Liver (tissue), 9 donors: Measurements from ENCODE around the gene SVEP1. TPM values are rescaled to one million over a fixed set of nuclear protein-coding genes. Genes with fewer than 3 reads are reported as not detected.

ENCODE experiments used
- DNase-seq: peaks from one replicate; pipeline ENCODE4 v3.0.0-alpha.2; 2017; ENCODE audit warnings: low spot score
- H3K27ac ChIP-seq, 2 donors: one replicate each; pipeline ENCODE4 v1.7.0; 2013; ENCODE audit warnings: inconsistent platforms in 2 of 2, low read length in 2 of 2, control low read depth in 1 of 2, low read depth in 1 of 2, mild to moderate bottlenecking in 1 of 2
- H3K27me3 ChIP-seq, 4 donors: one replicate each; pipeline versions ENCODE4 v1.6.1 to v1.7.0; 2013; ENCODE audit warnings: low read length in 3 of 4, inconsistent platforms in 1 of 4, mild to moderate bottlenecking in 1 of 4, moderate library complexity in 1 of 4; ENCODE audit not compliant: control insufficient read depth in 4 of 4, insufficient read depth in 4 of 4
- H3K36me3 ChIP-seq, 4 donors: one replicate each; pipeline versions ENCODE4 v1.6.1 to v1.7.0; 2013; ENCODE audit warnings: low read length in 3 of 4, mild to moderate bottlenecking in 3 of 4, low read depth in 1 of 4, moderate library complexity in 1 of 4; ENCODE audit not compliant: control insufficient read depth in 4 of 4, insufficient read depth in 3 of 4
- H3K4me1 ChIP-seq, 4 donors: one replicate each; pipeline versions ENCODE4 v1.6.1 to v1.7.0; 2013; ENCODE audit warnings: low read length in 3 of 4, mild to moderate bottlenecking in 3 of 4, moderate library complexity in 1 of 4; ENCODE audit not compliant: control insufficient read depth in 4 of 4, insufficient read depth in 4 of 4
- H3K4me3 ChIP-seq, 3 donors: one replicate each; pipeline versions ENCODE4 v1.6.1 to v1.7.0; 2013; ENCODE audit warnings: low read length in 3 of 3, control low read depth in 1 of 3, low read depth in 1 of 3, mild to moderate bottlenecking in 1 of 3
- H3K9ac ChIP-seq, 2 donors: one replicate each; pipeline ENCODE4 v1.7.0; 2013; ENCODE audit warnings: low read length in 2 of 2, mild to moderate bottlenecking in 2 of 2, moderate library complexity in 2 of 2, control low read depth in 1 of 2, low read depth in 1 of 2
- H3K9me3 ChIP-seq, 4 donors: one replicate each; pipeline versions ENCODE4 v1.6.1 to v1.7.0; 2013; ENCODE audit warnings: low read length in 3 of 4; ENCODE audit not compliant: control insufficient read depth in 4 of 4
- EGR1 ChIP-seq, 2 donors: IDR thresholded peaks; 2 replicates each; pipeline ENCODE4 v1.6.1; 2016 to 2018; ENCODE audit warnings: antibody characterized with exemption in 2 of 2, low read depth in 2 of 2
- FOXA1 ChIP-seq: IDR thresholded peaks from 2 replicates; pipeline ENCODE4 v1.6.1; 2016; ENCODE audit warnings: antibody characterized with exemption
- FOXA2 ChIP-seq: IDR thresholded peaks from 2 replicates; pipeline ENCODE4 v1.6.1; 2016; ENCODE audit warnings: antibody characterized with exemption
- HNF4A ChIP-seq, 2 donors: conservative IDR thresholded peaks; 2 replicates each; pipeline ENCODE4 v1.6.1; 2016; ENCODE audit warnings: antibody characterized with exemption in 2 of 2, mild to moderate bottlenecking in 2 of 2
- JUND ChIP-seq, 2 donors: IDR thresholded peaks; 2 replicates each; pipeline ENCODE4 v1.6.1; 2016; ENCODE audit warnings: antibody characterized with exemption in 2 of 2
- NR2F2 ChIP-seq: IDR thresholded peaks from 2 replicates; pipeline ENCODE4 v1.6.1; 2016; ENCODE audit warnings: antibody characterized with exemption
- RAD21 ChIP-seq, 2 donors: IDR thresholded peaks; 2 replicates each; pipeline ENCODE4 v1.6.1; 2016; ENCODE audit warnings: antibody characterized with exemption in 2 of 2, mild to moderate bottlenecking in 2 of 2
- RXRA ChIP-seq, 2 donors: IDR thresholded peaks; 2 replicates each; pipeline ENCODE4 v1.6.1; 2017 to 2018; ENCODE audit warnings: antibody characterized with exemption in 2 of 2, mild to moderate bottlenecking in 1 of 2
- SP1 ChIP-seq: IDR thresholded peaks from 2 replicates; pipeline ENCODE4 v1.6.1; 2018; ENCODE audit warnings: antibody characterized with exemption, mild to moderate bottlenecking
- TAF1 ChIP-seq: conservative IDR thresholded peaks from 2 replicates; pipeline ENCODE4 v1.6.1; 2016; ENCODE audit warnings: antibody characterized with exemption, mild to moderate bottlenecking
- YY1 ChIP-seq: IDR thresholded peaks from 2 replicates; pipeline ENCODE4 v1.6.1; 2016; ENCODE audit warnings: antibody characterized with exemption, mild to moderate bottlenecking
- WGBS: extraction: QIAGEN DNeasy Blood & Tissue Kit; methylation state at CpG from one replicate; pipeline ENCODE4 v1.1.7; 2013; 5-methylcytosine and 5-hydroxymethylcytosine counted together
- polyA plus RNA-seq, 2 donors: library from polyadenylated mRNA; stranded (reverse) in 1 of 2; unstranded in 1 of 2; fragments of 200-250 nt in 1 of 2; fragments of >200 nt in 1 of 2; fragmentation: Nextera tagmentation in 1 of 2; extraction: Ambion mirVana in 1 of 2; gene quantifications; one replicate each; pipeline versions ENCODE4 v1.2.1 to v1.2.3, GENCODE V29; 2013 to 2015
- total RNA-seq, 2 donors: library from RNA; depleted of rRNA; stranded (reverse); fragments of >200 nt; gene quantifications; one replicate each; pipeline ENCODE4 v1.2.3, GENCODE V29; 2014
- TF ChIP-seq, protein P1 (sequence below): IDR thresholded peaks from 2 replicates; pipeline ENCODE4 v1.6.1; 2016; ENCODE audit warnings: antibody characterized with exemption
- TF ChIP-seq, protein P2 (sequence below): IDR thresholded peaks from 2 replicates; pipeline ENCODE4 v1.6.1; 2016; ENCODE audit warnings: antibody characterized with exemption, mild to moderate bottlenecking
- TF ChIP-seq, protein P3 (sequence below): IDR thresholded peaks from 2 replicates; pipeline ENCODE4 v1.6.1; 2016; ENCODE audit warnings: antibody characterized with exemption
- TF ChIP-seq, protein P4 (sequence below): fragments of 150-350 bp; IDR thresholded peaks from 2 replicates; pipeline ENCODE4 v1.5.1; 2017; ENCODE audit warnings: improper control_type of control experiment, low read depth, low read length; ENCODE audit not compliant: missing input control
- TF ChIP-seq, protein P5 (sequence below): IDR thresholded peaks from 2 replicates; pipeline ENCODE4 v1.6.1; 2016; ENCODE audit warnings: antibody characterized with exemption
- donor health status: healthy.
- donor health status: healthy.
- donor health status: healthy.
- donor health status: healthy.
- donor health status: healthy.

Gene SVEP1
- total and polyA plus RNA-seq, 4 donors, result 0.58 to 7.5 (median 1.8) TPM

DNA sequence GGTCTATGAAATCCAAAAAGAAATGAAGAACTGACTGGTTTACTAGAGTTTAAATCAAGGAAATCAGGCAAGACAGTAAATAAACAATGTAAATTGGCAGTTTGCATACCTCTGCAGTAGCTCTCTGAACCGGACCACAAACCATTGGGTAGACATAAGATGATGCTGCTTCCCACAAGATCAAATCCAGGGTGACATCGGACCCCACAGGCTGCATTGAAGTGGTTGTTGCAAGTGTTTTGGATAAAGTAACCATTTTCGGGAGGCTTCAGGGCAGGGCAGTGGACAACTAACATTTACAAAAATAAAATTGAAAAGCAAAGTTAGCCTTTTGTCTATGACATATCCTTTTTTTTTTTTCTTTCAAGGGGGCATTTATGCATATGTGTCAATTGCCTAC lies 66.7 kb downstream of the SVEP1 start:
- H3K27me3 ChIP-seq, result no peaks in the 10 kb centered on the region
- WGBS, result 82% methylated on average over 3 of the region's 3 CpGs
- no peaks in the 10 kb centered on the region for H3K4me1 ChIP-seq
- DNase-seq, result no peak
- no peaks in the 10 kb centered on the region for H3K9me3 ChIP-seq
- H3K9ac ChIP-seq, result no peak overlapping the region
- no peak overlapping the region for H3K27ac ChIP-seq
- H3K36me3 ChIP-seq, result no peaks in the 10 kb centered on the region
- no peak overlapping the region for H3K4me3 ChIP-seq
- TF ChIP-seq NR2F2, result no peak
- TF ChIP-seq, protein P1, sequence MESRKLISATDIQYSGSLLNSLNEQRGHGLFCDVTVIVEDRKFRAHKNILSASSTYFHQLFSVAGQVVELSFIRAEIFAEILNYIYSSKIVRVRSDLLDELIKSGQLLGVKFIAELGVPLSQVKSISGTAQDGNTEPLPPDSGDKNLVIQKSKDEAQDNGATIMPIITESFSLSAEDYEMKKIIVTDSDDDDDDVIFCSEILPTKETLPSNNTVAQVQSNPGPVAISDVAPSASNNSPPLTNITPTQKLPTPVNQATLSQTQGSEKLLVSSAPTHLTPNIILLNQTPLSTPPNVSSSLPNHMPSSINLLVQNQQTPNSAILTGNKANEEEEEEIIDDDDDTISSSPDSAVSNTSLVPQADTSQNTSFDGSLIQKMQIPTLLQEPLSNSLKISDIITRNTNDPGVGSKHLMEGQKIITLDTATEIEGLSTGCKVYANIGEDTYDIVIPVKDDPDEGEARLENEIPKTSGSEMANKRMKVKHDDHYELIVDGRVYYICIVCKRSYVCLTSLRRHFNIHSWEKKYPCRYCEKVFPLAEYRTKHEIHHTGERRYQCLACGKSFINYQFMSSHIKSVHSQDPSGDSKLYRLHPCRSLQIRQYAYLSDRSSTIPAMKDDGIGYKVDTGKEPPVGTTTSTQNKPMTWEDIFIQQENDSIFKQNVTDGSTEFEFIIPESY, result no peak
- no peak for TF ChIP-seq FOXA1
- no peak for TF ChIP-seq EGR1 (IDR thresholded peaks at IDR 0.05; ENCODE audit: low read depth in 2 of 2)
- no peak for TF ChIP-seq RAD21 (IDR thresholded peaks at IDR 0.05)
- TF ChIP-seq HNF4A (conservative IDR thresholded peaks at IDR 0.05), result no peak
- TF ChIP-seq, protein P2, sequence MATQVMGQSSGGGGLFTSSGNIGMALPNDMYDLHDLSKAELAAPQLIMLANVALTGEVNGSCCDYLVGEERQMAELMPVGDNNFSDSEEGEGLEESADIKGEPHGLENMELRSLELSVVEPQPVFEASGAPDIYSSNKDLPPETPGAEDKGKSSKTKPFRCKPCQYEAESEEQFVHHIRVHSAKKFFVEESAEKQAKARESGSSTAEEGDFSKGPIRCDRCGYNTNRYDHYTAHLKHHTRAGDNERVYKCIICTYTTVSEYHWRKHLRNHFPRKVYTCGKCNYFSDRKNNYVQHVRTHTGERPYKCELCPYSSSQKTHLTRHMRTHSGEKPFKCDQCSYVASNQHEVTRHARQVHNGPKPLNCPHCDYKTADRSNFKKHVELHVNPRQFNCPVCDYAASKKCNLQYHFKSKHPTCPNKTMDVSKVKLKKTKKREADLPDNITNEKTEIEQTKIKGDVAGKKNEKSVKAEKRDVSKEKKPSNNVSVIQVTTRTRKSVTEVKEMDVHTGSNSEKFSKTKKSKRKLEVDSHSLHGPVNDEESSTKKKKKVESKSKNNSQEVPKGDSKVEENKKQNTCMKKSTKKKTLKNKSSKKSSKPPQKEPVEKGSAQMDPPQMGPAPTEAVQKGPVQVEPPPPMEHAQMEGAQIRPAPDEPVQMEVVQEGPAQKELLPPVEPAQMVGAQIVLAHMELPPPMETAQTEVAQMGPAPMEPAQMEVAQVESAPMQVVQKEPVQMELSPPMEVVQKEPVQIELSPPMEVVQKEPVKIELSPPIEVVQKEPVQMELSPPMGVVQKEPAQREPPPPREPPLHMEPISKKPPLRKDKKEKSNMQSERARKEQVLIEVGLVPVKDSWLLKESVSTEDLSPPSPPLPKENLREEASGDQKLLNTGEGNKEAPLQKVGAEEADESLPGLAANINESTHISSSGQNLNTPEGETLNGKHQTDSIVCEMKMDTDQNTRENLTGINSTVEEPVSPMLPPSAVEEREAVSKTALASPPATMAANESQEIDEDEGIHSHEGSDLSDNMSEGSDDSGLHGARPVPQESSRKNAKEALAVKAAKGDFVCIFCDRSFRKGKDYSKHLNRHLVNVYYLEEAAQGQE, result no peak
- no peak for TF ChIP-seq FOXA2
- TF ChIP-seq, protein P3, sequence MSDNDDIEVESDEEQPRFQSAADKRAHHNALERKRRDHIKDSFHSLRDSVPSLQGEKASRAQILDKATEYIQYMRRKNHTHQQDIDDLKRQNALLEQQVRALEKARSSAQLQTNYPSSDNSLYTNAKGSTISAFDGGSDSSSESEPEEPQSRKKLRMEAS, result no peak
- TF ChIP-seq SP1, result no peak
- no peak for TF ChIP-seq TAF1
- TF ChIP-seq, protein P4, sequence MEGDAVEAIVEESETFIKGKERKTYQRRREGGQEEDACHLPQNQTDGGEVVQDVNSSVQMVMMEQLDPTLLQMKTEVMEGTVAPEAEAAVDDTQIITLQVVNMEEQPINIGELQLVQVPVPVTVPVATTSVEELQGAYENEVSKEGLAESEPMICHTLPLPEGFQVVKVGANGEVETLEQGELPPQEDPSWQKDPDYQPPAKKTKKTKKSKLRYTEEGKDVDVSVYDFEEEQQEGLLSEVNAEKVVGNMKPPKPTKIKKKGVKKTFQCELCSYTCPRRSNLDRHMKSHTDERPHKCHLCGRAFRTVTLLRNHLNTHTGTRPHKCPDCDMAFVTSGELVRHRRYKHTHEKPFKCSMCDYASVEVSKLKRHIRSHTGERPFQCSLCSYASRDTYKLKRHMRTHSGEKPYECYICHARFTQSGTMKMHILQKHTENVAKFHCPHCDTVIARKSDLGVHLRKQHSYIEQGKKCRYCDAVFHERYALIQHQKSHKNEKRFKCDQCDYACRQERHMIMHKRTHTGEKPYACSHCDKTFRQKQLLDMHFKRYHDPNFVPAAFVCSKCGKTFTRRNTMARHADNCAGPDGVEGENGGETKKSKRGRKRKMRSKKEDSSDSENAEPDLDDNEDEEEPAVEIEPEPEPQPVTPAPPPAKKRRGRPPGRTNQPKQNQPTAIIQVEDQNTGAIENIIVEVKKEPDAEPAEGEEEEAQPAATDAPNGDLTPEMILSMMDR, result no peak
- no peak for TF ChIP-seq YY1
- TF ChIP-seq JUND (IDR thresholded peaks at IDR 0.05), result no peak
- TF ChIP-seq, protein P5, sequence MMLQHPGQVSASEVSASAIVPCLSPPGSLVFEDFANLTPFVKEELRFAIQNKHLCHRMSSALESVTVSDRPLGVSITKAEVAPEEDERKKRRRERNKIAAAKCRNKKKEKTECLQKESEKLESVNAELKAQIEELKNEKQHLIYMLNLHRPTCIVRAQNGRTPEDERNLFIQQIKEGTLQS, result no peak
- TF ChIP-seq RXRA (IDR thresholded peaks at IDR 0.05), result no peak

DNA sequence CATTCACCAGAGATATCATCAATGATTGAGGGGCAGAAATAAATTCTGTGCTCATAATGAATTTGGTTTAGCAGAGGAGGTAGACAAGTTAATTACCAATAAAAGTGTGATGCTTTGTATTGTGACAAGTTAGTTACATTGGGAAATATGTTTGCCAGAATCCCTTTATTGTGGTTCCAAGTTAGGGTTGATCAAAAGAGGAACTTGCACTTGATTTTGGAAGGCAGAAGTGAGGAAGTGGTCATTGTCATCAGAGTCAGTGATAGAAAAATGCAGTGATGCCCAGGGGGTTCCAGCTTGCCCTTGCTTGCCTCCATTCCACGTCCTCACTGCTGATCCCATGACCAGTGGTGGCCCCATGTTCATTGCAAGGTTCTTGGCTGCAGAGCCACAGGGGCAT lies 69.7 kb downstream of the SVEP1 start:
- TF ChIP-seq, protein P4, result no peak
- no peak for TF ChIP-seq JUND (IDR thresholded peaks at IDR 0.05)
- WGBS, result 79% methylated on average over 1 of the region's 1 CpG
- no peak for DNase-seq
- Histone ChIP-seq H3K27ac (no peak overlapping the region), H3K9me3 (no peaks in the 10 kb centered on the region), H3K4me3 (no peak overlapping the region), H3K9ac (no peak overlapping the region), H3K36me3 (no peaks in the 10 kb centered on the region), H3K27me3 (peaks cover 0 to 3% (median 0%) of the 10 kb centered on the region in 4 donors), H3K4me1 (no peaks in the 10 kb centered on the region)
